Muscle of leg (tissue), 11 donors: ENCODE measurements around the gene CD4. TPM values are rescaled to one million over a fixed set of nuclear protein-coding genes. Genes with fewer than 3 reads are reported as not detected.
A peak's percentile ranks its signal among the peaks of the same experiment; 100 is the strongest.

Source experiments
- DNase-seq: peaks from one replicate; pipeline ENCODE4 v3.0.0; 2013
- H3K27ac ChIP-seq: one replicate; pipeline ENCODE4 v1.5.1; 2013; ENCODE audit warnings: mild to moderate bottlenecking, low read length, control low read depth
- H3K27me3 ChIP-seq: one replicate; pipeline ENCODE4 v1.6.1; 2013; ENCODE audit warnings: low read length; ENCODE audit not compliant: control insufficient read depth, insufficient read depth
- H3K36me3 ChIP-seq: one replicate; pipeline ENCODE4 v1.6.1; 2013; ENCODE audit warnings: low read length; ENCODE audit not compliant: control insufficient read depth, insufficient read depth
- H3K4me1 ChIP-seq: one replicate; pipeline ENCODE4 v1.6.1; 2013; ENCODE audit warnings: low read length; ENCODE audit not compliant: control insufficient read depth, insufficient read depth
- H3K4me3 ChIP-seq: one replicate; pipeline ENCODE4 v1.5.1; 2013; ENCODE audit warnings: low read length, control low read depth
- H3K9me3 ChIP-seq: replicated peaks from 2 replicates; pipeline ENCODE4 v1.6.1; 2013; ENCODE audit warnings: low read depth, low read length; ENCODE audit not compliant: control insufficient read depth
- WGBS: methylation state at CpG from one replicate; pipeline ENCODE4 v1.1.5; 2013; ENCODE audit warnings: missing lambda C conversion rate; ENCODE audit not compliant: insufficient coverage; 5-methylcytosine and 5-hydroxymethylcytosine counted together
- polyA plus RNA-seq, 8 donors: library from polyadenylated mRNA; unstranded; fragments of 120-200 nt; gene quantifications; one replicate each; pipeline versions ENCODE4 v1.2.1 to v1.2.3, GENCODE V29; 2013; ENCODE audit warnings: inconsistent platforms in 1 of 8, low replicate concordance in 1 of 8; ENCODE audit not compliant: insufficient read length in 8 of 8, insufficient read depth in 1 of 8
- total RNA-seq: library from RNA; stranded (reverse); fragments of 120-200 nt; gene quantifications from one replicate; pipeline ENCODE4 v1.2.4, GENCODE V29; 2013

The CD4 gene
- total and polyA plus RNA-seq, 9 donors = 3.1 to 9.7 (median 7.0) TPM

- DNase-seq = peak; percentile 98
- Histone ChIP-seq H3K36me3 (peaks cover 10% of the 10 kb centered on the region), H3K27ac (peak overlapping the region; percentile 91), H3K4me1 (peaks cover 28% of the 10 kb centered on the region), H3K4me3 (peak overlapping the region; percentile 38), H3K27me3 (peaks cover 13% of the 10 kb centered on the region), H3K9me3 (no peaks in the 10 kb centered on the region)
- 1% methylated on average over 21 of the region's 35 CpGs for WGBS
Measured at GRCh38 chr12:6778574-6779550, 10.5 kb upstream of the CD4 start.

DNA sequence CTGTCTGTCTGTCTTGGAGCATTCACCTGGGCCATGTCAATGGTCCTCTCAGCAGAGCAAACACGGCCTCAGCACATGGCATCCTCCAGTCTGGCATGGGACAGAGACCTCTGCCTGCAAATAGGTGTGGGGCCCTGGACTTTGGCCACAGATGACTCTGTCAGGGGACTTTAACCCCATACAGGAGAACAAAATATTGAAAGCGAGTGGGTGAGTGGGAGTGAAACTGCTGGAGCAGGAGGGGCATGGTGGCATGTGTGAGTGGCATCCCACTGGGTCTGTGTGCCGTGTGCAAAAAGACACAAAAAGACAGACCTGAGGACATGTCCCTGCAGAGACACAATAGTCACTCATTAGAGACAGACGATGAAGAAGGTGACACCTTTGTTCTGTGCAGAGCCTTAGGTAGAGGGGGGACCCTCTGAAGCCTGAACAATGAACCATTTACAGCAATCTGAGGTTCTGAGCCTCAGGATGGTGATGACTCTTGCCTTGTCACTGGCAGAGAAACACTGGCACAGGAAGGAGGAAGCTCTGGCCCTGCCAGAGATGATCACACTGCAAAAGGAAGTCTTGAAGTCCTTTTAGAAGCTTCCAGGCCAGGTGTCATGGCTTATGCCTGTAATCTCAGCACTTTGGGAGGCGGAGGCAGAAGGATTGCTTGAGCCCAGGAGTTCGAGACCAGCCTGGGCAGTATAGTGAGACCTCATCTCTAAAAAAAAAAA is 9.5 kb upstream of the CD4 start:
- no peaks in the 10 kb centered on the region for H3K9me3 ChIP-seq
- peaks cover 7% of the 10 kb centered on the region for H3K36me3 ChIP-seq
- WGBS = 81% methylated on average over 6 of the region's 6 CpGs
- no peak for DNase-seq
- peaks cover 3% of the 10 kb centered on the region for H3K27me3 ChIP-seq
- peaks cover 24% of the 10 kb centered on the region for H3K4me1 ChIP-seq
- H3K4me3 ChIP-seq = no peak overlapping the region
- no peak overlapping the region for H3K27ac ChIP-seq

GRCh38 chr12:6780573-6780972 is 8.8 kb upstream of the CD4 start:
- Histone ChIP-seq H3K27me3 (no peaks in the 10 kb centered on the region), H3K4me3 (no peak overlapping the region), H3K36me3 (peaks cover 3% of the 10 kb centered on the region), H3K4me1 (peaks cover 24% of the 10 kb centered on the region), H3K9me3 (no peaks in the 10 kb centered on the region), H3K27ac (no peak overlapping the region)
- DNase-seq = no peak
- WGBS = 60% methylated on average over 1 of the region's 6 CpGs

GRCh38 chr12:6782119-6782518 is 7.2 kb upstream of the CD4 start:
- H3K4me1 ChIP-seq = peaks cover 24% of the 10 kb centered on the region
- no CpG with 5 or more reads among the region's 6 CpGs for WGBS
- no peak for DNase-seq

DNA sequence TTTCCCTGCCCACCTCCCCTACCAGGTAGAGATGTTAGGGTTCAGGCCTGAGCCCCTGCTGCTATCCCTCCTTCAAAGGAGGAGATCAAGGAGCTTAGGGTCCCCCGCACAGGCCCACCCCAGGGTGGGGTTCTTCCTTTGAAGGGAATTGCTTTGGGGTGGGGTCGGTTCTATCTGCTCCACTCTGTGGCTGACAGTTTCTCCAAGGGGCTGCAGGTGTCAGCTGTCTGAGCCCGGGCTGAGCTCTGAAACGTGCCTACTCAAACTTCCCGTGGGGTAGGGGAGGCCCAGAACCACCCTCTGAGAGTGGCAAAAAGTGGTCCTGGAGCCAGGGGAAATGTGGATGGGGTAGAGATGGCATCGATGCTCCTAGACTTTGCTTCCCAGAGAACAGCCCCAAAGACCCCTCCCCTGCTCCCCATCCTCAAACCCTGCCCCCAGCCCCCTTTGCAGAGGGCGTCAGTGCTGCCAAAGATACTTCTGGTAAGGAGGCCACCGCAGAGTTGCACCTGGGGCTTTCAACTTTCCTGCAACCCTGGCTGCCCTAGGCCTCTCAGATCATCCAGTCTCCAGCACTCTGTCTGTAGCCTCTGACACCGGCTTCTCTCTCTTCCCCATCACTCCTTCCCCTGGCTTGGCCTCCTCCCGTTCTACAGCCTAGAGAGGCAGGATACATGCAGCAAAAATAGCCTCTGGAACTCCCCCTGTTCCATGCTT is 6.3 kb upstream of the CD4 start:
- DNase-seq = no peak
- 24% methylated on average over 2 of the region's 10 CpGs for WGBS
- Histone ChIP-seq H3K27me3 (no peaks in the 10 kb centered on the region), H3K36me3 (no peaks in the 10 kb centered on the region), H3K9me3 (no peaks in the 10 kb centered on the region), H3K4me3 (no peak overlapping the region), H3K4me1 (peaks cover 20% of the 10 kb centered on the region), H3K27ac (no peak overlapping the region)

More at GRCh38 chr12:6782119-6782518, 7.2 kb upstream of the CD4 start:
- no peak overlapping the region for H3K4me3 ChIP-seq
- no peak overlapping the region for H3K27ac ChIP-seq
- no peaks in the 10 kb centered on the region for H3K36me3 ChIP-seq
- no peaks in the 10 kb centered on the region for H3K27me3 ChIP-seq
- no peaks in the 10 kb centered on the region for H3K9me3 ChIP-seq

GRCh38 chr12:6783828-6784227 is 5.5 kb upstream of the CD4 start:
- H3K4me3 ChIP-seq = no peak overlapping the region
- no peaks in the 10 kb centered on the region for H3K27me3 ChIP-seq
- peaks cover 13% of the 10 kb centered on the region for H3K4me1 ChIP-seq
- H3K9me3 ChIP-seq = no peaks in the 10 kb centered on the region
- WGBS = 83% methylated on average over 3 of the region's 9 CpGs
- no peaks in the 10 kb centered on the region for H3K36me3 ChIP-seq
- H3K27ac ChIP-seq = no peak overlapping the region
- no peak for DNase-seq

DNA sequence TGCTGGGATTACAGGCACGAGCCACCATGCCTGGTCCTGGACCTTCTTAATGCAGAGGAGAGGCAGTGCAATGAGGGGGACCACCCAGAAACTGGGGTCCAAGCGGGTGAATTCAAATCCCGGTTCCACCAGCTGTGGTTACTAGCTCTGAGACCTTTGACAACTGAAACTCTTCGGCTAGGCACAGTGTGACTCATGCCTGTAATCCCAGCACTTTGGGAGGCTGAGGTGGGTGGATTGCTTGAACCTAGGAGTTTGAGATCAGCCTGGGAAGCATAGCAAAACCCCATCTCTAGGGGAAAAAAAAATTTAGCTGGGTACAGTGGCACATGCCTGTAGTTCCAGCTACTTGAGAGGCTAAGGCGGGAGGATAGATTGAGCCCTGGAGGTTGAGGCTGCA is 5.0 kb upstream of the CD4 start:
- Histone ChIP-seq H3K9me3 (no peaks in the 10 kb centered on the region), H3K27me3 (no peaks in the 10 kb centered on the region), H3K4me3 (no peak overlapping the region), H3K27ac (no peak overlapping the region), H3K4me1 (peaks cover 12% of the 10 kb centered on the region), H3K36me3 (no peaks in the 10 kb centered on the region)
- WGBS = 65% methylated on average over 3 of the region's 5 CpGs
- DNase-seq = no peak

- H3K9me3 ChIP-seq = no peaks in the 10 kb centered on the region
- no peak overlapping the region for H3K4me3 ChIP-seq
- H3K27me3 ChIP-seq = no peaks in the 10 kb centered on the region
- no peak overlapping the region for H3K27ac ChIP-seq
- WGBS = 78% methylated on average over 4 of the region's 5 CpGs
- H3K4me1 ChIP-seq = peaks cover 9% of the 10 kb centered on the region
- no peaks in the 10 kb centered on the region for H3K36me3 ChIP-seq
- no peak for DNase-seq
Measured at GRCh38 chr12:6784761-6785160, 4.6 kb upstream of the CD4 start.

DNA sequence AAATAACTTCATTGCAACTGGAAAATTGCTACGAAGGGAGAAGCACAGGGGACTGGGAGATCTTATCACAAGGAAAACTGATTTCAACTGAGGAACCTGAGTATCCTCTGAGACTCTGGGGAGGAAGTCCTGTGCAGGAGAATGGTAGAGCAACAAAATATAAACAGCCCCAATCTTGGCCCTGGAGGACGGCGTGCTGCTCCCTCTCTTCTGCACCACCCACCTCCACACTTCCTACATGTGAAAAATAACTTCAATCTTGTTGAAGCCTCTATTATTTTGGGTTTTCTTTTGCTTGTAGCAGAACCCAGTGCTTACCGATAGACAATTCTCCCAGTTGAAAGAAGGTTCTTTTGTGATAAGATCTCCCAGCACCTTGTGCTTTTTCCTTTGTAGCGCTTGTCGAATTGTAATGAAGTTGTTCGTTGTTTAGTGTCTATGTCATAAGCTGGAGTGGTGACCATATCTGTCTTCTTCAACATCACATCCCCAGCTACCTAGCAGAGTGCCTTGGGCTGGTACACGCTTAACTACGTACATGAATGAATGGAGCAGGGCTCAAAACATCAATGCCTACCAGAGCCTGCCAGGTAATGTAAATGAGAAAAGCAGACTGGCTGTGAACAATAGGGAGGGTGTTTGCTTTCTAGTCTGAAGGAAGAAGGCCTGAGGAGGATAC is 2.8 kb upstream of the CD4 start:
- H3K4me1 ChIP-seq = peaks cover 6% of the 10 kb centered on the region
- WGBS = no CpG with 5 or more reads among the region's 9 CpGs
- H3K27me3 ChIP-seq = no peaks in the 10 kb centered on the region
- no peaks in the 10 kb centered on the region for H3K36me3 ChIP-seq
- H3K9me3 ChIP-seq = no peaks in the 10 kb centered on the region
- H3K27ac ChIP-seq = no peak overlapping the region
- no peak overlapping the region for H3K4me3 ChIP-seq
- DNase-seq = no peak
